PC-3 (cell line): ENCODE data around the gene SLC39A5.

Source experiments
- EZH2 ChIP-seq: fragments of 300-600 bp; sonication (generic); IDR thresholded peaks from one replicate; pipeline ENCODE4 v1.6.1; 2017; ENCODE audit warnings: antibody characterized with exemption, mild to moderate bottlenecking, low read length; ENCODE audit not compliant: unreplicated experiment
- EZH2phosphoT487 ChIP-seq: fragments of 300-600 bp; sonication (generic); IDR thresholded peaks from 2 replicates; pipeline ENCODE4 v1.6.1; 2018; ENCODE audit warnings: mild to moderate bottlenecking, antibody characterized with exemption, low read length, borderline replicate concordance
- TF ChIP-seq, protein P1 (sequence below): fragments of 300-600 bp; sonication (generic); conservative IDR thresholded peaks from 2 replicates; pipeline ENCODE4 v1.5.1; 2017; ENCODE audit warnings: antibody characterized with exemption, low read depth, mild to moderate bottlenecking, low read length

DNA sequence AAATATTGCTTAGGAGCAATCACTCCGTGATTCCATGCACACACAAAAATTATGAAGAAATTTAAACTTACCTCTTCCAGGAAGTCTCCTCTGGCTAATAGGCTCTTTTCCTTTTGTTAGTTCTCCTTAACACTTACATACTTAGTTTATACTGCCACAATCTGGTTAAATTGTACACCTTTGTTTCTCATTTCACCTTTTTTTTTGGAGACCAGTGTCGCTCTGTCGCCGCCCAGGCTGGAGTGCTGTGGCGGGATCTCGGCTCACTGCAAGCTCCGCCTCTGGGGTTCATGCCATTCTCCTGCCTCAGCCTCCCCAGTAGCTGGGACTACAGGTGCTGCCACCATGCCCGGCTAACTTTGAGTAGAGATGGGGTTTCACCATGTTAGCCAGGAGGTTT, 30.5 kb downstream of the SLC39A5 start:
- TF ChIP-seq, protein P1, sequence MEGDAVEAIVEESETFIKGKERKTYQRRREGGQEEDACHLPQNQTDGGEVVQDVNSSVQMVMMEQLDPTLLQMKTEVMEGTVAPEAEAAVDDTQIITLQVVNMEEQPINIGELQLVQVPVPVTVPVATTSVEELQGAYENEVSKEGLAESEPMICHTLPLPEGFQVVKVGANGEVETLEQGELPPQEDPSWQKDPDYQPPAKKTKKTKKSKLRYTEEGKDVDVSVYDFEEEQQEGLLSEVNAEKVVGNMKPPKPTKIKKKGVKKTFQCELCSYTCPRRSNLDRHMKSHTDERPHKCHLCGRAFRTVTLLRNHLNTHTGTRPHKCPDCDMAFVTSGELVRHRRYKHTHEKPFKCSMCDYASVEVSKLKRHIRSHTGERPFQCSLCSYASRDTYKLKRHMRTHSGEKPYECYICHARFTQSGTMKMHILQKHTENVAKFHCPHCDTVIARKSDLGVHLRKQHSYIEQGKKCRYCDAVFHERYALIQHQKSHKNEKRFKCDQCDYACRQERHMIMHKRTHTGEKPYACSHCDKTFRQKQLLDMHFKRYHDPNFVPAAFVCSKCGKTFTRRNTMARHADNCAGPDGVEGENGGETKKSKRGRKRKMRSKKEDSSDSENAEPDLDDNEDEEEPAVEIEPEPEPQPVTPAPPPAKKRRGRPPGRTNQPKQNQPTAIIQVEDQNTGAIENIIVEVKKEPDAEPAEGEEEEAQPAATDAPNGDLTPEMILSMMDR: no peak
- no peak for TF ChIP-seq EZH2
- TF ChIP-seq EZH2phosphoT487: no peak
